Astrocyte (in vitro differentiated cells and primary cell): ENCODE data around the gene UTP14A.

ENCODE experiments used
- EZH2 ChIP-seq: IDR thresholded peaks from 2 replicates; pipeline ENCODE4 v1.6.1; 2012; ENCODE audit warnings: mild to moderate bottlenecking, low read length, inconsistent platforms; ENCODE audit not compliant: insufficient read depth
- TF ChIP-seq, protein P1 (sequence below): IDR thresholded peaks from 2 replicates; pipeline ENCODE4 v1.5.1; 2011; ENCODE audit warnings: low read depth, mild to moderate bottlenecking, inconsistent platforms, low read length, moderate library complexity; ENCODE audit not compliant: insufficient read depth

DNA sequence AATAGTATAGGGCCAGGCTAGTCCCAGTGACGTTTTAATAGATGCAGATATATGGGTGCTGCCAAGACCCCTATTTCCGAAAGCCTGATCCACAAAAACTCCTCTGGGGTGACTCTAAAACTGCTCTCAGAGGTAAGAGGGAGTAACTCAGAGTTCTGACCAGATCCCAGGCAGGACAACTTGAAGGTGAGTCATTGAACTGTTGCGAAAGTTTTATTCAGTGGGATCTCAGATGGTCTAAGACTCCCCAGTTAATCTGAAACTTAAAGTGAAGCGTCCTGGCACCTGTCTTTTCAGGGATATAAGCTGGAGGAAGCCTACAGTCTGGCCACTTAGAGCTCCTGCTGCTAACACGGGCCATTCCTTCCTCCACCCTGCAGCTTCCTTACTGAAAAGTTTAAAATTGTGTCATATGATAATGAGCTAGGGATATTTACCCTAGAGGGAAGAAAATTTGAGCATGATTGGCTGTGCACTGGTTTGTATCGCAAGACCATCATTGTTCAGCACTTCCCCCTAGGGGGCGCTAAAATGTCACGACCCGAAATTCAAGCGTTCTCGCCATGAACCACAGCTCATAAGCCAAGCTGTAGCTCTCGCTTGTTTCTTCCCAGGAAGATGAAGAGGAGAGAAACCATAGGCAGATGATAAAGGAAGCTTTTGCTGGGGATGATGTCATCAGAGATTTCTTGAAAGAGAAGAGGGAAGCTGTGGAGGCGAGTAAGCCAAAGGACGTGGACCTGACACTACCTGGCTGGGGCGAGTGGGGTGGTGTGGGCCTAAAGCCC lies 19.5 kb downstream of the UTP14A start:
- TF ChIP-seq, protein P1, sequence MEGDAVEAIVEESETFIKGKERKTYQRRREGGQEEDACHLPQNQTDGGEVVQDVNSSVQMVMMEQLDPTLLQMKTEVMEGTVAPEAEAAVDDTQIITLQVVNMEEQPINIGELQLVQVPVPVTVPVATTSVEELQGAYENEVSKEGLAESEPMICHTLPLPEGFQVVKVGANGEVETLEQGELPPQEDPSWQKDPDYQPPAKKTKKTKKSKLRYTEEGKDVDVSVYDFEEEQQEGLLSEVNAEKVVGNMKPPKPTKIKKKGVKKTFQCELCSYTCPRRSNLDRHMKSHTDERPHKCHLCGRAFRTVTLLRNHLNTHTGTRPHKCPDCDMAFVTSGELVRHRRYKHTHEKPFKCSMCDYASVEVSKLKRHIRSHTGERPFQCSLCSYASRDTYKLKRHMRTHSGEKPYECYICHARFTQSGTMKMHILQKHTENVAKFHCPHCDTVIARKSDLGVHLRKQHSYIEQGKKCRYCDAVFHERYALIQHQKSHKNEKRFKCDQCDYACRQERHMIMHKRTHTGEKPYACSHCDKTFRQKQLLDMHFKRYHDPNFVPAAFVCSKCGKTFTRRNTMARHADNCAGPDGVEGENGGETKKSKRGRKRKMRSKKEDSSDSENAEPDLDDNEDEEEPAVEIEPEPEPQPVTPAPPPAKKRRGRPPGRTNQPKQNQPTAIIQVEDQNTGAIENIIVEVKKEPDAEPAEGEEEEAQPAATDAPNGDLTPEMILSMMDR, result peak; percentile 57
- TF ChIP-seq EZH2, result no peak
